H1 (cell line): ENCODE measurements around the gene MRPL43. TPM values are rescaled to one million over a fixed set of nuclear protein-coding genes. Genes with fewer than 3 reads are reported as not detected.

Source experiments
- CTCF ChIA-PET: fragments of 300-600 bp; sonication (Branson Sonifier 250); formaldehyde crosslinking; loops from one replicate; lab custom pipeline; 2021; ENCODE audit not compliant: partially characterized antibody; lab: Charles Lee
- POLR2A ChIA-PET: fragments of 300-600 bp; sonication (Branson Sonifier 250); formaldehyde crosslinking; loops from one replicate; lab custom pipeline; 2021; ENCODE audit warnings: inconsistent platforms; ENCODE audit not compliant: partially characterized antibody; lab: Charles Lee
- DNase-seq, 2 experiments: peaks; one replicate each; pipeline versions ENCODE4 v3.0.0 to v3.0.0-alpha.2; 2010 to 2022; ENCODE audit warnings: low spot score in 2 of 2, low read depth in 1 of 2, mixed read lengths in 1 of 2
- FAIRE-seq: peaks from 2 replicates; lab custom pipeline; 2011; peaks lifted over from hg19 to GRCh38; lab: Jason Lieb, UNC
- H2AFZ ChIP-seq: 2 replicates; pipeline ENCODE4 v1.8.1; 2012; ENCODE audit warnings: low read length, inconsistent platforms
- H2AK5ac ChIP-seq: 2 replicates; pipeline ENCODE4 v1.6.1; 2013; ENCODE audit warnings: low read depth, low read length
- H2BK120ac ChIP-seq: replicated peaks from 2 replicates; pipeline ENCODE3; 2013; ENCODE audit warnings: low read depth, low read length, inconsistent platforms
- H2BK12ac ChIP-seq: 2 replicates; pipeline ENCODE4 v1.6.1; 2013; ENCODE audit warnings: low read depth, low read length
- H2BK15ac ChIP-seq: 2 replicates; pipeline ENCODE4 v1.6.1; 2013; ENCODE audit warnings: low read length
- H2BK20ac ChIP-seq: 2 replicates; pipeline ENCODE4 v1.6.1; 2013; ENCODE audit warnings: low read length
- H2BK5ac ChIP-seq: 2 replicates; pipeline ENCODE4 v1.6.1; 2013; ENCODE audit warnings: low read depth, low read length
- H3K14ac ChIP-seq: 2 replicates; pipeline ENCODE4 v1.6.1; 2013; ENCODE audit warnings: inconsistent platforms; ENCODE audit not compliant: insufficient read length
- H3K18ac ChIP-seq: 2 replicates; pipeline ENCODE4 v1.6.1; 2013; ENCODE audit warnings: low read length; ENCODE audit errors: extremely low read depth
- H3K23ac ChIP-seq: 2 replicates; pipeline ENCODE4 v1.6.1; 2013; ENCODE audit warnings: inconsistent platforms; ENCODE audit not compliant: insufficient read length
- H3K23me2 ChIP-seq: 2 replicates; pipeline ENCODE4 v1.6.1; 2013; ENCODE audit warnings: low read depth, low read length
- H3K27ac ChIP-seq: 2 replicates; pipeline ENCODE4 v1.6.1; 2011; ENCODE audit warnings: low read depth, low read length, inconsistent platforms
- H3K27me3 ChIP-seq, 4 experiments: replicated peaks in 1 of 4; 1 replicate in 1 of 4; 2 replicates in 3 of 4; pipeline versions ENCODE4 v1.6.1 to v1.8.1; 2011 to 2013; ENCODE audit warnings: low read length in 3 of 4, mild to moderate bottlenecking in 3 of 4, inconsistent platforms in 2 of 4, mixed read lengths in 2 of 4, moderate library complexity in 1 of 4; ENCODE audit not compliant: control insufficient read depth in 3 of 4, insufficient read depth in 3 of 4; ENCODE audit errors: extremely low read depth in 1 of 4
- H3K36me3 ChIP-seq, 4 experiments: 2 replicates each; pipeline versions ENCODE4 v1.6.1 to v1.8.1; 2011 to 2013; ENCODE audit warnings: mild to moderate bottlenecking in 4 of 4, low read length in 3 of 4, moderate library complexity in 2 of 4, control low read depth in 1 of 4, inconsistent platforms in 1 of 4; ENCODE audit not compliant: insufficient read depth in 4 of 4, control insufficient read depth in 2 of 4
- H3K4ac ChIP-seq: replicated peaks from 2 replicates; pipeline ENCODE3; 2013; ENCODE audit warnings: low read length, low read depth, mixed read lengths, inconsistent platforms; ENCODE audit not compliant: insufficient read length
- H3K4me1 ChIP-seq, 4 experiments: replicated peaks in 1 of 4; 1 replicate in 1 of 4; 2 replicates in 3 of 4; pipeline versions ENCODE4 v1.6.1 to v1.8.1; 2011 to 2013; ENCODE audit warnings: low read length in 3 of 4, inconsistent platforms in 2 of 4, mixed read lengths in 1 of 4; ENCODE audit not compliant: insufficient read depth in 4 of 4, control insufficient read depth in 3 of 4
- H3K4me2 ChIP-seq, 2 experiments: 2 replicates each; pipeline versions ENCODE4 v1.6.1 to v1.8.1; 2011 to 2013; ENCODE audit warnings: low read depth in 2 of 2, low read length in 2 of 2, control low read depth in 1 of 2, inconsistent platforms in 1 of 2, mild to moderate bottlenecking in 1 of 2; ENCODE audit not compliant: insufficient read depth in 1 of 2
- H3K4me3 ChIP-seq, 4 experiments: fragments of 200-600, 300-600 bp in 1 of 4; sonication (generic), shearing (Covaris generic), sonication (Bioruptor Twin) in 1 of 4; 2 replicates each; pipeline versions ENCODE4 v1.5.1 to v1.8.1; 2011 to 2016; ENCODE audit warnings: low read length in 4 of 4, low read depth in 3 of 4, control low read depth in 2 of 4, inconsistent platforms in 2 of 4, mild to moderate bottlenecking in 2 of 4, mixed read lengths in 1 of 4, moderate library complexity in 1 of 4; ENCODE audit not compliant: insufficient read depth in 2 of 4; ENCODE audit errors: extremely low read depth in 1 of 4
- H3K56ac ChIP-seq: replicated peaks from 2 replicates; pipeline ENCODE3; 2013; ENCODE audit warnings: low read depth, mild to moderate bottlenecking, mixed read lengths, low read length, inconsistent platforms; ENCODE audit not compliant: insufficient read length
- H3K79me1 ChIP-seq: 2 replicates; pipeline ENCODE4 v1.6.1; 2013; ENCODE audit warnings: low read depth, low read length, control low read depth
- H3K79me2 ChIP-seq, 2 experiments: 2 replicates each; pipeline versions ENCODE4 v1.6.1 to v1.8.1; 2012 to 2013; ENCODE audit warnings: low read length in 2 of 2, mild to moderate bottlenecking in 2 of 2, inconsistent platforms in 1 of 2; ENCODE audit not compliant: insufficient read depth in 2 of 2, control insufficient read depth in 1 of 2
- H3K9ac ChIP-seq, 4 experiments: replicated peaks in 1 of 4; 1 replicate in 1 of 4; 2 replicates in 3 of 4; pipeline versions ENCODE4 v1.6.1 to v1.8.1; 2011 to 2013; ENCODE audit warnings: low read depth in 3 of 4, low read length in 3 of 4, control low read depth in 2 of 4, mild to moderate bottlenecking in 2 of 4, moderate library complexity in 2 of 4, inconsistent platforms in 1 of 4; ENCODE audit errors: extremely low read depth in 1 of 4
- H3K9me3 ChIP-seq, 2 experiments: 2 replicates each; pipeline versions ENCODE4 v1.6.1 to v1.8.1; 2012 to 2013; ENCODE audit warnings: mild to moderate bottlenecking in 2 of 2, moderate library complexity in 2 of 2, control low read depth in 1 of 2, inconsistent platforms in 1 of 2, low read depth in 1 of 2, low read length in 1 of 2, mixed read lengths in 1 of 2; ENCODE audit not compliant: insufficient read depth in 2 of 2
- H4K20me1 ChIP-seq, 2 experiments: replicated peaks in 1 of 2; 2 replicates each; pipeline versions ENCODE3 to v1.8.1; 2011 to 2013; ENCODE audit warnings: inconsistent platforms in 2 of 2, low read length in 2 of 2, mild to moderate bottlenecking in 1 of 2; ENCODE audit not compliant: insufficient read depth in 2 of 2, control insufficient read depth in 1 of 2
- H4K5ac ChIP-seq: 2 replicates; pipeline ENCODE4 v1.6.1; 2013; ENCODE audit warnings: low read length, low read depth, mixed read lengths, inconsistent platforms; ENCODE audit not compliant: insufficient read length
- H4K8ac ChIP-seq: 2 replicates; pipeline ENCODE4 v1.8.0; 2013; ENCODE audit warnings: mild to moderate bottlenecking, moderate library complexity, low read length, inconsistent platforms; ENCODE audit not compliant: insufficient read depth; ENCODE audit errors: extremely low read depth
- H4K91ac ChIP-seq: replicated peaks from 2 replicates; pipeline ENCODE3; 2013; ENCODE audit warnings: low read length, mixed read lengths, inconsistent platforms; ENCODE audit not compliant: insufficient read length
- CBX8 ChIP-seq: fragments of 300-800, 300-1000 bp; sonication (generic); IDR thresholded peaks from 2 replicates; pipeline ENCODE4 v1.7.1; 2016; ENCODE audit warnings: low read depth, low read length, borderline replicate concordance
- GTF2F1 ChIP-seq: IDR thresholded peaks from 2 replicates; pipeline ENCODE4 v1.6.1; 2012; ENCODE audit warnings: low read depth, low read length, improper control_type of control experiment, borderline replicate concordance
- MAFK ChIP-seq: IDR thresholded peaks from 2 replicates; pipeline ENCODE4 v1.6.1; 2012; ENCODE audit warnings: low read depth, mild to moderate bottlenecking, improper control_type of control experiment, low read length
- SAP30 ChIP-seq: fragments of 300-600 bp; sonication (generic); IDR thresholded peaks from 2 replicates; pipeline ENCODE4 v1.7.1; 2012; ENCODE audit warnings: low read length, moderate library complexity, mild to moderate bottlenecking, inconsistent platforms; ENCODE audit not compliant: insufficient read depth, insufficient replicate concordance
- SRF ChIP-seq: IDR thresholded peaks from 2 replicates; pipeline ENCODE4 v1.6.1; 2011; ENCODE audit warnings: mild to moderate bottlenecking, low read depth, low read length, moderate library complexity
- WGBS, 2 experiments: shearing (Covaris generic) in 1 of 2; methylation state at CpG; one replicate each; pipeline versions ENCODE4 v1.1.6 to v1.1.7; 2013 to 2015; ENCODE audit warnings: low lambda C conversion rate in 2 of 2, mixed read lengths in 2 of 2, inconsistent platforms in 1 of 2, low coverage in 1 of 2, missing lambda C conversion rate in 1 of 2; ENCODE audit not compliant: insufficient replicate concordance in 2 of 2, insufficient coverage in 1 of 2, insufficient read length in 1 of 2; ENCODE audit errors: extremely low coverage in 1 of 2, missing lambda C conversion rate in 1 of 2; 5-methylcytosine and 5-hydroxymethylcytosine counted together
- polyA plus RNA-seq, 7 experiments: library from polyadenylated mRNA; depleted of rRNA in 3 of 7; stranded (reverse) in 5 of 7; unstranded in 2 of 7; fragments of >200 nt in 5 of 7; fragments of 200-250 nt in 2 of 7; gene quantifications; 1 replicate in 5 of 7; 2 replicates in 1 of 7; 4 replicates in 1 of 7; pipeline versions ENCODE4 v1.2.1 to v1.2.3, GENCODE V29; 2011 to 2013; ENCODE audit warnings: missing spikeins in 2 of 7, mixed read lengths in 2 of 7
- total RNA-seq: library from RNA; stranded (reverse); fragmentation: NEBNext Ultra II Directional; extraction: Animal tissue kit (Norgen Biotek cat#: 25700); gene quantifications from 2 replicates; pipeline ENCODE4 v1.2.1, GENCODE V29; 2021
- TF ChIP-seq, protein P1 (sequence below): IDR thresholded peaks from 2 replicates; pipeline ENCODE4 v1.6.1; 2011; ENCODE audit warnings: low read length, improper control_type of control experiment

MRPL43 gene
- total and polyA plus RNA-seq, 2 of the 8 experiments (the other 6 are each of a cell fraction or from before 2014, with no cell fraction given), result 74.1 to 149 TPM

DNA sequence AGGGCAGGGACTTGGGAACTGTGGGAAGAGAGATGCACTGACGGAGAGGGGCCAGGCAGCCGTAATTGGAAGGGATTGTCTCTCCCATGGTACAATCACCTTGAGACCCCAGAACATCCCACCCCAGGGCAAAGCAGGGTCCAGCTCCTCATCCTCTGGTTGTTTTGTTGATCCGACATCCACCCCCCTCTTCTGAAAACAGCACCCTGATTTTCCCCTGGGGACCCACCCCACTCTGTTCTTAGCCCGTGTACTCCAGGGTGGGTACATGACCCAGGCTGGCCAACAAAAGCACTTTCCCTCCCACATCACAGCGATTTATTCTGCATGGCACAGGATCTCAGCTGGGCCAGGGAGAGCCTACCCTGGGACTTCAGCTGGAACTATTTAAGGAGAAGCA is 29.5 kb upstream of the MRPL43 start:
- WGBS, 2 experiments, result 63% methylated on average over 5 of the region's 5 CpGs; no CpG with 5 or more reads in 1 of the 2 experiments
- no peak for FAIRE-seq
- H2BK5ac ChIP-seq, result no peak overlapping the region

More for the DNA sequence above, 29.5 kb upstream of the MRPL43 start:
- Histone ChIP-seq H3K79me1 (no peaks in the 10 kb centered on the region), H4K5ac (no peak overlapping the region), H2BK120ac (no peak overlapping the region), H3K23ac (no peak overlapping the region), H2AFZ (no peak overlapping the region), H3K4ac (no peak overlapping the region), H3K27me3 (peaks cover 14 to 42% (median 32%) of the 10 kb centered on the region in 4 experiments), H3K36me3 (no peaks in the 10 kb centered on the region), H3K9ac (no peak overlapping the region), H4K8ac (no peak overlapping the region), H3K9me3 (no peaks in the 10 kb centered on the region), H2BK12ac (no peak overlapping the region), H3K27ac (no peak overlapping the region), H2BK15ac (no peak overlapping the region), H3K14ac (no peak overlapping the region), H2AK5ac (no peak overlapping the region), H3K18ac (no peak overlapping the region), H3K56ac (no peak overlapping the region), H3K4me1 (peaks cover 0 to 14% (median 8%) of the 10 kb centered on the region in 4 experiments; a peak in 5 of 7 replicates), H2BK20ac (no peak overlapping the region), H3K23me2 (peaks cover 11% of the 10 kb centered on the region; the same call in 1 of the 2 replicates), H3K4me3 (no peak overlapping the region), H3K4me2 (no peak overlapping the region), H3K79me2 (no peaks in the 10 kb centered on the region), H4K91ac (no peak overlapping the region), H4K20me1 (peaks cover 0 to 1% of the 10 kb centered on the region in 2 experiments)
- ChIA-PET CTCF (interaction anchor here (0.9 to 7.2 kb wide), 18 partner anchors 11 to 273 kb away, joined by 3 to 464 read pairs (median 8); partner anchors contain the start of genes KAZALD1, LZTS2, MRPL43 and PDZD7), POLR2A (interaction anchor here (1.8 to 6.5 kb wide), 5 partner anchors 10 to 34 kb away, joined by 5 to 81 read pairs (median 8); partner anchors contain the start of genes LZTS2, MRPL43 and TWNK)
- TF ChIP-seq CBX8, result no peak
- no peak for TF ChIP-seq SAP30
- no peak for TF ChIP-seq MAFK
- TF ChIP-seq SRF, result no peak
- no peak for TF ChIP-seq GTF2F1
- TF ChIP-seq, protein P1, sequence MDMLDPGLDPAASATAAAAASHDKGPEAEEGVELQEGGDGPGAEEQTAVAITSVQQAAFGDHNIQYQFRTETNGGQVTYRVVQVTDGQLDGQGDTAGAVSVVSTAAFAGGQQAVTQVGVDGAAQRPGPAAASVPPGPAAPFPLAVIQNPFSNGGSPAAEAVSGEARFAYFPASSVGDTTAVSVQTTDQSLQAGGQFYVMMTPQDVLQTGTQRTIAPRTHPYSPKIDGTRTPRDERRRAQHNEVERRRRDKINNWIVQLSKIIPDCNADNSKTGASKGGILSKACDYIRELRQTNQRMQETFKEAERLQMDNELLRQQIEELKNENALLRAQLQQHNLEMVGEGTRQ, result no peak
- no peak for DNase-seq
